GM21423 (cell line): ENCODE results near the gene C19orf44.
"Not testable (repeated sequence)": the region's sequence is repeated elsewhere in the genome, so short reads cannot be mapped to it uniquely, and the experiment has no call there.

Experiments
- ATAC-seq: cut with Tn5 transposase; IDR thresholded peaks from one replicate; pipeline ENCODE4 v1.9.1; 2021; ENCODE audit warnings: mild to moderate bottlenecking, moderate library complexity; ENCODE audit not compliant: unreplicated experiment

C19orf44 gene

GRCh38 chr19:16466802-16467427 is 29.3 kb upstream of the C19orf44 start:
- ATAC-seq, result not testable (repeated sequence)

GRCh38 chr19:16467581-16467980 is 28.6 kb upstream of the C19orf44 start:
- no peak for ATAC-seq

GRCh38 chr19:16470541-16470910 is 25.7 kb upstream of the C19orf44 start:
- ATAC-seq, result no peak

DNA sequence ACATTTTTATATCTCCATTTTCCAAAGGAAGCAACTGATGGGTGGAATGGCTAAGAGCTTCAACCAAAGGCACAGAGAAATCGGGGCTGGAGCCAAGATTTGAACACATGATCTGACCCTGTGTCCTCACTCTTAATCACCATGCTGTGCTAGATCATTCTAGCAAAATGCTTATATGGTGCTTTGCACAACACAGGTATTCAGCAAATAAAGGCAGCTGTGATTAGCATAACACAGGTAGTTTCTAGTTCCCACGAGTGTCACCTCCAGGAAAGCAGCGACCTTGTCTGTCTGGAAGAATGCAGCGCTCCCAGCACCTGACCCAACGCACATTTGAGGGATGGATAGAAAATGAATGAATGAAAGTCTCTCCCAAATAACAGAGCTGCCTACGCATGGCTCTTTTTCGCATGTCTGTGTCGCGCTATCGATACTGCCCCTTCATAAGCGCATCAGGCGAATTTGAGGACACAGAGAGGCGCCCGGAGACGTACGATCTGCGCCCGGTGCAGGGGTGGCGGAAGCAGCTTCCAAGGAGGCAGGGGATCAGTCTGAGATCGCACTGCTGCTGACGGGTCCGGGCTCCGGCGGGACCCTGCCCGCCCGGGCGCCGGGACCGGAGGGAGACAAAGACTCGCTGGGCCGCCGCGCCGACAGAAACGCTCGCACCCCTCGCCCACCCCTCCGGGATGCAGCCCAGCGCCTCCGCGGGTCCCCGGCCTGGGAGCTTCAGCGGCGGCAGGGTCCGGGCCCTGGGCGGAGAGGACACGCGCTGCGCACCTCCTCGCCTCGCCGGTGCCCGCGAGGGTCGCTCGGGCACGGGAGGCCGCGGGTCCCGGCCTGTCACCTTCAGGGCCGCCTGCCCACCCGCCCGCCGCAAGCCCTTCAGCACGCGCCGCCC is 25.0 kb upstream of the C19orf44 start:
- ATAC-seq, result peak; percentile 33

GRCh38 chr19:16472559-16472899 is 23.7 kb upstream of the C19orf44 start:
- not testable (repeated sequence) for ATAC-seq

DNA sequence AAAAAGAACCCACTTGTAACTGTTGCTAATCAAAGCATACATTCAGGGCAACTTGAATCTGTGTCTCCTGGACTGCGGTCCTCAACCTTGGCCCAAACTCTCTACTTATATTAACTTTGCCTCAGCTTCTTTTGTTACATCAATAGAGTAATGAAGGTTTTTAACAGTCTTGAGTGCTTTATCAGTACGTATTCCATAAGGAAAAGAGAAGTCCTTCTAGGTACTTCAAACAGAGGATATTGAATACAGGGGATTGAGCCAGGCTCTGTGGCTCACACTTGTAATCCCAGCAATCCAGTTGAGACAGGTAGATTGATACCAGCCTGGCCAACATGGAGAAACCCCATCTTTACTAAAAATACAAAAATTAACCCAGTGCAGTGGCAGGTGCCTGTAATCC is 23.2 kb upstream of the C19orf44 start:
- ATAC-seq, result no peak

- no peak for ATAC-seq
These were observed 22.3 kb upstream of the C19orf44 start for GRCh38 chr19:16473875-16474392.

DNA sequence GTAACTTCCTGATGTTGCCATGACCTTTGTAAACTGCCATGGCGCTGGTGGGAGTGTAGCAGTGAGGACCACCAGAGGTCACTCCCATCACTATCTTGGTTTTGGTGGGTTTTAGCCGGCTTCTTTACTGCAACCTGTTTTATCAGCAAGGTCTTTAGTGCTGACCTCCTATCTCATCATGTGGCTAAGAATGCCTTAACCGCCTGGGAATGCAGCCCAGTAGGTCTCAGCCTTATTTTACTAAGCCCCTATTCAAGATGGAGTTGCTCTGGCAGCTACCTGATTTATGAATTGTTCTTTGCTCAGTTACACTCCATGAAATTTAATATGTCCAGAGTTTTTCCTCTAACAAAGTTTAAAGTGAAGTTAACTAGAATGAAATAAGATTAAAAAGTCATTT is 19.8 kb upstream of the C19orf44 start:
- ATAC-seq, result no peak

GRCh38 chr19:16477311-16477710 is 18.9 kb upstream of the C19orf44 start:
- ATAC-seq, result no peak

DNA sequence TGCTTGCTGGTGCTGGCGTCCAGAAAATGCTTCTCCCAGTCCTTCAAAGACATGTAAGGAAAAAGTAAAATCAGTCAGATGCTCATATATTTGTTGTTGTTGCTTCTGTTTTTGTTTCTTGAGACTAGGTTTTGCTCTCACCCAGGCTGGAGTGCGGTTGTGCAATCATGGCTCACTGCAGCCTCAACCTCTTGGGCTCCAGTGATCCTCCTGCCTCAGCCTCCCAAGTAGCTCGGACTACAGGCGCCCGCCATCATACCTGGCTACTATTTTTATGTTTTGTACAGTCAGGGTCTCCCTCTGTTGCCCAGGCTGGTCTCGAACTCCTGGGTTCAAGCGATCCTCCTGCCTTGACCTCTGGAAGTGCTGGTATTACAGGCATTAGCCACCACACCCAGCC is 13.4 kb upstream of the C19orf44 start:
- no peak for ATAC-seq

DNA sequence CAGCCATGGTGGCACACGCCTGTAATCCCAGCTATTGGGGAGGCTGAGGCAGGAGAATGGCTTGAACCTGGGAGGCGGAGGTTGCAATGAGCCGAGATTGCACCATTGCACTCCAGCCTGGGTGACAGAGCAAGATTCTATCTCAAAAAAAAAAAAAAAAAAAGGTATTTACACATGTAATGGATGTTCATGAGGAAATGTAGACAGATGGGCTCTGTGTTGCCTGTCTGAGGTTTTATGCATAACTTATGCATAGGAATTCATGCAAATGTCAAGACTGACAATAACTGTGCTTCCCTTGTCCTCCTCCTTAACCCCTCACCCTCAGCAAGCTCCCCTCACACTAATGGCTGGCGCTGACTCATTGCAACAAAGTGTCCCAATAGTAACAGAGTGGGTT is 9.7 kb upstream of the C19orf44 start:
- ATAC-seq, result not testable (repeated sequence)

DNA sequence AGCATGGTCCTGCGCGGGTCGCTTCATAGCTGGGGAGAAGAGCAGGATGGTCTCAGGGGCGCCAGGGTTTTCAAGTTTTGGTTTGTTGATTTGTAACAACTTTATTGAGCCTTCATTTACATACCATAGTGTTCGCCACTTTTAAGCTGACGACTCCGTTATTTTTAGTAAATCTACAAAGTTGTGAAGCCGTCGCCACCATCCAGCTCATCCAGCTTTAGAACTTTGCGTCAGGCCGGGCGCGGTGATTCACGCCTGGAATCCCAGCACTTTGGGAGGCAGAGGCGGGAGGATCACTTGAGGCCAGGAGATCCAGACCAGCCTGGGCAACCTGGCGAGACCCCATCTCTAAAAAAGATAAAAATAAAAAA is 404 bp downstream of the C19orf44 start:
- ATAC-seq, result no peak

GRCh38 chr19:16497042-16497441 is 848 bp downstream of the C19orf44 start:
- no peak for ATAC-seq

DNA sequence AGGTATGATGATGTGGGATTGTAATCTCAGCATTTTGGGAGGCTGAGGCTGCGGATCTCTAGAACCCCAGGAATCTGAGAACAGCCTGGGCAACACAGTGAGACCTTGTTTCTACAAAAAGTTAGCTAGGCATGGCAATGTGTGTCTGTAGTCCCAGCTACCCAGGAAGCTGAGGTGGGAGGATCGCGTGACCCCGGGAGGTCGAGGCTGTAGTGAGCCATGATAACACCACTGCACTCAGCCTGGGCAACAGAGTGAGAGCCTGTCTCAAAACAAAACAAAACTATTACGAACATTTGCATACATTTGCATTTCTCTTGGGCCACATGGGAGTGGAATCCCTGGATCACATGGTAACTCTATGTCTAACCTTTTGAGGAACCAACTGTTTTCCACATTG is 1.6 kb downstream of the C19orf44 start:
- no peak for ATAC-seq

DNA sequence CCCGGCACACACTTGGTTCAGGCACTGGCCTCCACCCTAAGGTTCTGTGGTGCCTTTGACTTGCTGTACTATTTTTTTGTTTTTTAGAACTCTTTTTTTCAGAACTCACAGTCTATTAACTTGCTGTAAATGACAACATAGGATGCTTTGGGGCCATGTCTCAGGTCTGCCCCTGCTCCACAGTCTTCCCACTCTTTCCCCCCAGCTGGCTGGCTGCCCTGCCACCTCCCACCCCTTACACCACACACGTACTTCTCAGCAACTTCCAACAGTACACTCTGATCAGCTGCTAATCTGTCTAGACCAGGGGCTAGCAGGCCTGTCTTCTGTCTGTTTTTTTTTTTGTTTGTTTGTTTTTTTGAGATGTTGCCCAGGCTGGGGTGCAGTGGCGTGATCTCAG is 8.1 kb downstream of the C19orf44 start:
- no peak for ATAC-seq

DNA sequence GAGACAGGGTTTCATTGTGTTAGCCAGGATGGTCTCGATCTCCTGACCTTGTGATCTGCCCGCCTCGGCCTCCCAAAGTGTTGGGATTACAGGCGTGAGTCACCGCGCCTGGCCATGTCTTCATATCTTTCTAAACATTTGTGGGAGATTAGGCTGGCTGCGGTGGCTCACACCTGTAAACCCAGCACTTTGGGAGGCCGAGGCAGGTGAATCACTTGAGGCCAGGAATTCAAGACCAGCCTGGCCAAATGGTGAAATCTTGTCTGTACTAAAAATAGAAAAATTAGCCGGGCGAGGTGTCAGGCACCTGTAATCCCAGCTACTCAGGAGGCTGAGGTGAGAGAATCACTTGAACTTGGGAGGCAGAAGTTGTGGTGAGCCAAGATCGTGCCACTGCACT is 10.0 kb downstream of the C19orf44 start:
- not testable (repeated sequence) for ATAC-seq

- ATAC-seq, result no peak
These were observed 10.8 kb downstream of the C19orf44 start for GRCh38 chr19:16506961-16507360.

- no peak for ATAC-seq
These were observed 12.4 kb downstream of the C19orf44 start for GRCh38 chr19:16508546-16508945.

- no peak for ATAC-seq
These were observed 13.2 kb downstream of the C19orf44 start for GRCh38 chr19:16509141-16510061.

GRCh38 chr19:16512611-16513010 is 16.4 kb downstream of the C19orf44 start:
- not testable (repeated sequence) for ATAC-seq

DNA sequence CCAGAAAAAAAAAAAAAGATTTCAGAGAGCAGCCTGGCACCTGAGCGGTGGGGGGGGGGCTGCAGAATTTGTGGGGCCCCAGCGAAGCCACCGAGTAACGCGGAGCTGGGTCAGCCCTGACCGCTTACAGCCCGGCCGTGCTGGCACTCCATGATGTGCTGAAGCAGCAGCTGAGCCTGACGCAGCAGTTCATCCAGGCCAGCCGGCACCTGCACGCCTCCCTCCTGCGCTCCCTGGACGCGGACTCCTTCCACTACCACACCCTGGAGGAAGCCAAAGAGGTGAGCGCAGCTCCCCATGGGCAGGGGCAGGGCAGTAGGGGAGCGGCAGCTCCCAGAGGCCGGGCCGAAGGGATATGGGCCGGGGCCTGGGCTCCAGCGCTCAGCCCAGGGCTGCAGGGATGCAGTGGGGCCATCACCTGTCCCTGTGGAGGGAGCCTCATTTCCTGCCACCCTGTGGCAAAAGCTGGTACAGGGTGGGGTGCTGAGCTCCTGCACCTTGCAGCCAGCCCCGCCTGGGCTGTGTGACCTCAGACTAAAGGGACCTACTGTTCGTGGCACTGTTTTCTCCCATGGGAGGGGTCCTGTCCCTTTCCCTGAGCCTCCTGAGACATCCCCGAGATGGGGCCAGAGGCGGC is 18.3 kb downstream of the C19orf44 start:
- no peak for ATAC-seq
